ENCODE results near the gene GABRR2.

The GABRR2 gene

DNA sequence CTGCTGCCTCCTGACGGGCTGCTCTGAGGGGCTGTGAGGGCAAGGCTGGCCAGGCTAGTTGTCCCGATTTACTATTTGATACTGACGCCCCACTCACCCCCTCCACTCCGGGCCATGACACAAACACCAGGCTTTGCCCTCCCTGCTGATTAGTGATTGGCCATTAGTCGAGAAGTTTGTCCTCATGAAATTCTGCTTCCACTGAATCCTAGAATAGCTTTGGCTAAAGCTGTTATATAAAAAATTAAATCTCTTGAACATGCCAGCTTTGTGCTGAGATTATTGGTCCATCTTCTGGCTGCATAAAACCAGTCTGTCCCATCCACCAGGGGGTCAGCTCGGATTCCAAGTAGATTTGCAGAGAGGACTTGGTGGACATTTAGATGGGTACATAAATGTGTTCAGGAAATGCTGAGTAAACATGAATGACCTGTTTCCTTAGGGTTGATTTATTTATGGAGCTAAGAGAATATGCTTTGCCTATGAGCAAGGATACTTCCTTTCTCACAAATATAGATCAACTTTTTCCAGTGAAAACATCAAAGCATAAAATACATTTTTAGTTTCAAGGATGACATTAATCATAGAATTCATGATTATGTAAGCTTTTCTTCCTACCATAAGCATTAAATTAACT lies at the start of gene GABRR2:
TSS of gene GABRR2 (minus strand) at position 51 of the 637 bp plus-strand sequence. CDS start 134 bp downstream, outside the sequence.
- no peak for DNase-seq

DNA sequence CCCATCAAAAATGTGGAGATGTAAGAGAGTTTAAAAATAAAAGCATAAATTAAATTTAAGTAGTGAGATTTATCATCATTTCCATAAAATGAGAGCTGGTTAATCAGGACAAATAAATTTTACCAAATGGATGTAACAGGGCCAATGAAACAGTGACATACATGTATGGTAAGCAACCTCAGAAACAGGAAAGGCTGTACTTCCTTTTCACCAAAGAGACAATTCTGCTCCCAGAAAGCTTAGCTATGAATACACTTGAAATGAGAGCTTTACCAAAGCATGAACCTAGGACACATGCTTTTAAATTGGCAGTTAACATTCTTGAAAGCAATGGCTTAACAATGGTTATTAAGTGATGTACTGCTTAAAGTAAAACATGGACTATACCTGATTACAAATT lies 49.5 kb upstream of the GABRR2 start:
- no peak for DNase-seq

DNA sequence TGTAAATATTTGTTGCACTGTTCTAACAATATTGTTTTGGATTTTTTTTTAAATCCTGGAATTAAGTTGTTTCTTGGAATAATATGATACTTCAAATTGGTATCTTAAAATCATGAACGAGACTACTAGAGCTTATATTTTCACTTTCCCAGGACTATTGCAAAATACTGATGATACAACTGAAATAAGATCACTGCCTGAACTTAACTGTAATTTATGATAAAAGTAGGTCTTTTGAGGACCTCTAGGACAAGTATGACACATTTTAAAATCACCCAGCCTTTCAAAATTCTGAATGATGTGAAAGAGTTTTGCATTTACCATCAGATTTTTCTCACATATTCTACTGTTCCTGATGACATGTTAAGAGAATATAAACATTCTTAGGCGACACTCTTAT lies 46.1 kb upstream of the GABRR2 start:
- no peak for DNase-seq

DNA sequence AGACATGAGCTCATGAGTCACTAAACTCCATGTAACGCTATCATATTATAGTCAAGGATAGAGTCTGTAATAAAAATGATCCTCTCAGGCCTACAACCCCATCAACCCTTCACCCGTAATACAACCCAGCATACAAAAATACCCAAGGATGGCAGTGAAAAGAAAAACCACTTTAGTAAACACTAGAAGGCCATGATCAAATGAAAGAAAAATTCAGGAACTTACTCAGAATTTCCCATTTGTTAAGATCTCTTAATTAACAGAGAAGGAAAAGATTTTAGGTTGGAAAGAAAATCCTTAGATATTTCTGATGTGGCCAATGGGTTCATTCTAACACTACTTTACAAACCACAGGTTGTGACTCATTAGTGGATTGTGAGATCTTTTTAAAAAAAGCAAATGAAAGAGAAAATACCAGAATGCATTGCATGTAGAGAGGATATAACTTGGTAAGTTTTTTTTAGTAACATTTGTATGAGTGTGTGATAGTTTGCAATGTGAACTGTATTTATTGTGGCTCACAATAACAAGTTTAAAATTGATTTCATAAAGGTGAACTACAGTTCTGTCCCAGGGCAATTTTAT lies 45.4 kb upstream of the GABRR2 start:
- no peak for DNase-seq

DNA sequence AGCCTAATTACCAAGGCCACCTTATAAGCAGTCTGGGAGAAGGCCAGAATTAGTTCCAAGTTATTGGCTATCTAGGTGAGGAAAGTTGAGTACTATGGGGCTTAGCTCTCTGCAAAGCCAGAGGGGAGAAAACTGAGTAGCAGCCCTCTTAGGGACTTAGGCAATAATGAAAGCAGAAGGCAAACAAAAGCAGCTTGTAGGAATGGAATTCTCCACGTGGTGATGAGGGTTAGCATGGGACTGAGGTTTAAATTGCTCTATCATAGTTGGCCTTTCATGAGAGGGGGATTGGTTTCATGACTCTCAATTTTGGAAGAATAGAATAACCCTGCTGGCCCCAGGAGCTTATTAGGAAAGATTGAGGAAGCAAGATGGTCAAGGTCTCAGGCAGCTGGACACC lies 44.5 kb upstream of the GABRR2 start:
- no peak for DNase-seq

DNA sequence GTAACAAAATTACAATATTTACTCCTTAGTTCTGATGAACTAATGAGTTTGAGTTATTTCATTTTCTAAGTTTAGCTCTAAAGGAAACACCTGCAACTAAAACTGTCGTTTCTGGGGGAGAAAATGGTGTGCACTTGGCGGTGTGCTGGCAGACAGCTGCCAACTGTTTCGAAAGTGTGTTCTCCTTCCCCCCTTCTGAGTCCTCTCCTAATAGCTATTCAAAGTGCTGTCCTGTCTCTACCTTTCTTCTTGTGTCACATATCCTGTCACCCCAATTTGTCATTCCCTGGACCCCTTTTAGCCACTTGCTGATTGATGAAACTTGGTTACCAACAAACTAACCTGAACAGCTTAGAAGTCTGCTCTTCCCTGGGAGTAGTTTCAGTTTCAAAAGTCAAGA lies 42.3 kb upstream of the GABRR2 start:
- peak; percentile 45 for DNase-seq

DNA sequence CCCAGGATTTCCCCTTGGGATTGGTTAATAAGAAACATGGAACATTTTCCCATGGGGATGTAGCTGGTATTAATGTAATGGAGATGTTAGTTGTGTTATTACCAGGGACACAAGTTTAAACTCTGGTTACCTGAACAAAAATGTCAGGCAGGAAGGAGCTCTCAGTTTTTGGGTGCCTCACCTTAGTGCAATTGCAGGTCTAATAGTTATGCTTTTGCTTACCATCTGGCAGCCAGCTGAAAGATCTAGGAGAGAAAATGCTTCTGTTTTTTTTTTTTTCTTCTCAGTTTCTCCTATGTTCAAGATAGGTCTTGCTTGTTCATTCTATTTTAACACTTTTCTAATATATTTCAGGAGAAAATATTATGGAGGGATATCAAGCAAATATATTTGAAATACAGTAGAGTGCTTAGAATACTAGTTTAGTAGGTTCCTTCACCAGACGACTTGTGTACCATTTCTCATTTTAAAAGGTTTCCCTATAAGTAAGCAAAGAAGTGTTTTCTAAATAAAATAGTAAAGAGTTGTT lies 41.6 kb upstream of the GABRR2 start:
- peak; percentile 25 for DNase-seq

DNA sequence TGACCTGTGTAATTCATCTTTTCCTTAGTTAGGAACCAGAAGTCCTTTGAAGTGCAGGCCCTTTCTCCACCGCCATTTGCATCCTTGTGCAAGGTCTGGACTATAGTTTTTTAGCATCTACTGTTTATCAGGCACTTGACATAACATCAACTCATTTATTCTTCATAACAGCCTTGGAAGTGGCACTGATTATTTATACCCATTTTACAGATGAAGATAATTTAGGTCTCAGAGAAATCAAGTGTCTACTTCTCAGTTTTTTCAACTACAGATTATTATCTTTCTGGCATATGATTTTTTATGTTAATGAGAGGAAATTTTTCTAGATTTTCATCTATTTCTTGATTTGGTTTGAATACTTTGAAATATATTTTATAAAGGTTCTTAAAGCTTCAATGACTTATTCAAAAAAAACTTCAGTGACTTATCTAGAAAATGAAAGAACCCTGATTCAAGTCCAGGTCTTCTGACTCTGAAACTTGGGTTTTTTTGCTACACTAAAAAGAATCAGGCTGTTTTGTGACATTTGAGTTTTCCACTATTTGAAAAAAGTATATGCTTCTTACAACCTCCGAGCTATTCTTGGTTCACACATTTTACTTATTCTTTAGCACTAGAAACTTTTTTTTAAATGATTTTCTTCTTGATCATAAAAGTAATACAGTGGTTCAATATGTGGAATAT lies 40.6 kb upstream of the GABRR2 start:
- no peak for DNase-seq

DNA sequence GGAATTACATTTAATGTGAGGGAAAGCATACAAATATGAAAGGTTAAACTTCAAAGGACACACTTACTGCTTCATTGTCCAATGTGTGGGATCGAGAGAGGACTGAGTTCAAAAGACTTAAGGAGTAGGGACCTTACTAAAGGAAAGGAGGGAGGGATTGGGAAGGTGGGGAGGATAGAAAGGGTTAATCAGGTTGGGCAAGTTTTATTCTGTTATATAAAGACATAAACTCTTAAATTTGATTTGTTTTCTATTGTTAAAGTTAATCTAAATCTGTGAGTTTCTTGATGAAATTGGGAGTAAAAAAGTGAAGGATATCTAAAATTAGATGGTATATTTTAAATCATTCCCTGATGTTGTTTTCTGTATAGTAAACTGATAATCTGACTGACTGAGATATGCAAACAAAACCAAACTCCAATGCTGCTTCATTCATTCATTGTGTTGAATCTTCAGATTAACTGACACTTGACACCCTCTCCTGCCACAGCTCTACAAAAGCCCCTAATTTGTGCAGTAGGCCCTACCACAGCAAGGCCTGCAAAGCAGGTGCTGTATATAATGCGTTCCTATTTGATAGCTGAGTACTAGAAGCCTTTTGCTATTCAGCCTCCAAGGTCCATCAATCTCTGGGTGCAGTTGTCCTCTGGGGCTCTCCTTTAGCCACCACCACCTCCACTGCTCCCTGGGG lies 38.7 kb upstream of the GABRR2 start:
- DNase-seq = no peak

DNA sequence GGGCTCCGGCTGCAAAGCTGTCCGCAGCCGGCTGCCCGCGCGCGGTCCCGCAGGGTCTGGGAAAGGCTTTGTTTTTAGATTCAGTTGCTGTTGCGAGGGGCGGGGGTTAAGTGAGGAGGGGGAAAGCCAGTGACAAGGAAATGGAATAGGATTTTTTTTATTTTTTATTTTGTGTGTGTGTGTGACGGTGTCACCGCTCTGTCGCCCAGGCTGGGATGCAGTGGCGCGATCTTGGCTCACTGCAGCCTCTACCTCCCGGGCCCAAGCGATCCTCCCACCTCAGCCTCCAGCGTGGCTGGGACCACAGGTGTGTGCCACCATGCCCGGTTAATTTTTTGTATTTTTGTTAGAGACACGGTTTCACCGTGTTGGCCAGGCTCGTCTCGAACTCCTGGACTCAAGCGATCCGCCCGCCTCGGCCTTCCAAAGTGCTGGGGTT lies 38.0 kb upstream of the GABRR2 start:
- DNase-seq = no peak

DNA sequence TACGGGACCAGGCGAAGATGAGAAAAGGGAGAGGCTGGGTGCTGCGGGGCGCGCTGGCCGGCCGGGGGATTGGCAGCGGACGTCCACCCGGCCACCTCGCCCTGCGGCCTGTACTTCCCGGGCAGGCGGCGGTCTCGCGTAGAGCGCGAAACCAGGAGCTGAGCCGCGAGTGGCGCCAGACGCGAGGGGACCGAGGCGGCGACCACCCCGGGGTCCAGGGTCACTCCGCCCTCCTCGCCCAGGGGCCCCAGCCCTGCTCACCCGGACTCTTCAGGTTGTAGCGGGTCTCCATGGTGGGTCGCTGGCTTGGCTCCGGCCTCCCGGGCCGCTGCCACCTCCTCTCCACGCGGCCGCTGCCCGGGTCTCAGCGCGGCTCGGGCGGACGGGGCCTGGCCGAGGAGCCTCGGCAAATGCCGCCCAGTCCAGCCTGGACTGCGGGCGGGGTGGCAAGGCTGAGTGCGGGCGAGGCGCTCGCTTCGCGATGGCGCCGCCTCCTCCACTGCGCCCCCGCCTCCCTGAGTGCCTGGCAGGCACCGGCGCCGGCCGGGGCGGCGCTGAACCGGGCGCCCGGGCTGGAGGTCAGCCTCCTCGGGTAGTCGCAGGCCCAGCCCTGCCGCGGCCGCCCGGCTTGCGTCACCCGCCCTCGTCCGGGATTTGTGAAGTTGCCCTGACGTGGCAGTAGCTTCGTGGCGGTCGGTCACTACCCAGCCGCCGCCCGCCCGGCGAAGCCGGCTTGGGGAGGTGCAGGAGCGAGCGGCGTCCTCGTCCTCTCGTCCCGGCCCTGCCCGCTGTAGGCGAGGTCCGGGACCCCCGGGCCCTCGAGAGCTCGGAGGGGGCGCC lies 37.4 kb upstream of the GABRR2 start, which contains the start of gene UBE2J1:
TSS of gene UBE2J1 (minus strand) at position 445 of the 840 bp plus-strand sequence. CDS start at position 292, 153 bp downstream.
- peak; percentile 90 for DNase-seq

DNA sequence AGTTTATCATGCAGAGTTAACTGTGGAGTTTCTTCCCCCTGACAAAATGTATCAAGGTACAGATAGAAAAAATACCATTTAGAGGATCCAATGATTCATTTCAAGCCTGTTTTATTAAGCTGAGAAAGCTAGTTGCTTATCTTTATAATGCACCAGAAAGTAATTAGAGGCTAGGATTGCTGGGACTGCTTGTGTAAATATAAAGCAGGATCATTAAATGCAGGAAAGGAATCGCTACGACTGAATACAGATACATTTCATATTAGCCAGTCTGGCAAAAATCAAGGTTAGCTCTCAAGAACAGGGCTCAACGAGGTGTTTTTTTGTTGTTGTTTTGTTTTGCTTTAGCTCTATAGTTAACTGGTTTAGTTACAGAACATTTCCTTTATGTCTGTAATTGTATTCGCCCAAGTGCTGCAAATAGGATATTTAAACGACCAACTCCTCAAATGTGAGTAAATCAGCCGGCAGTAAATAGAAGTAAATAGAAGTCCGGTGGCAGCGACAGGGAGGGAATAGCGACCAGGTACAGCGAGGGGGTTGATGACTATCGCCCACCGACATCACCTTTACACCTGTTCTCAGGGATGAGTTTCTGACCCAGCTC lies 36.7 kb upstream of the GABRR2 start:
- DNase-seq = peak; percentile 31

DNA sequence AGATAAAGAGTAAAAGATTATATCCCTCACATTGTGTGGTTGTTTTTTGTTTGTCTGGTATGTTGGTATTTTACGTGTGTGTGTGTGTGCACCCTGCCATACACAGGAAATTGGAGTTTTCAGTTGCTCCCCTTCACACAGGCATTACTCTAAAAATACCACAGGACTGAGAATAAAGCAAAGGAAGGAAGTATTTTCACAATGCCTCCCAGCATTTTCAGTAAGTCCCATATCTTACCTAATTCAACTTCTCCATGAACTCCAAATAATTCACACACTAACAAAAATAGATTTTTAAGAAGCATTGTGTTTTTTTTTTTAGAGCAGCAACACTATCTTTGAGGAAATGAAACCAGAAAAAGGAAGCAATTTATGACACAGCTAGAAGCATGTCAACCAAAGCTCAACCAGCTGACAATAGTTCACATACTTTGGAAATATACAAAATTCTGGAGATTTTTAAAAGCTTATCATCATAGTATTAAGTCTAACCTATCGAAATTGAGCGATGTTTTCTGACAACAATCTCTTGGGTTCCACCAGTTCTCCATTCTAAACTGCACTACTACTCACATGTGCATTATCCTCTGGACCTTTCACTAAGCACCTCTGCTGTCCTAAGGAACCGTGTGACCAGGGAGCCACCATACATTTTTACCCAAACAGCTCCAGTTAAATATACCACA lies 35.3 kb upstream of the GABRR2 start:
- DNase-seq = peak; percentile 58

DNA sequence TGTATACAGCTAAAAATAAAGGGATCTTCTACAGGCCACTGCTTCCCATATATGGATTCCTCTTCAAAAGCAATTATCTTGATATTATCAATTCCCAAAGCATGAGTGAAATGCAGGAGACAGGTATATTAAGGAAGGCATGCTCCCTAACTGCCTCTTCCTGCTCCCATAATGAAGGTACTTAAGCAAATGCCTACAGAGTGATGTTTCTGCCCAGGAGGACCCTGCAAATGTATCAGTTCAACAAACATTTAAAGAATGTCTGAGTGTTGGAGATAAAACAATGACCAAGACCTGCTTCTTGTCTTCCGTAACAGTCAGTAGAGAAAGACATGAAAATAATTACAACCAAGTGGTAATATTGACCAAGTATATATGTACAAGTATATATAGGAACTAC lies 33.3 kb upstream of the GABRR2 start:
- DNase-seq = no peak

DNA sequence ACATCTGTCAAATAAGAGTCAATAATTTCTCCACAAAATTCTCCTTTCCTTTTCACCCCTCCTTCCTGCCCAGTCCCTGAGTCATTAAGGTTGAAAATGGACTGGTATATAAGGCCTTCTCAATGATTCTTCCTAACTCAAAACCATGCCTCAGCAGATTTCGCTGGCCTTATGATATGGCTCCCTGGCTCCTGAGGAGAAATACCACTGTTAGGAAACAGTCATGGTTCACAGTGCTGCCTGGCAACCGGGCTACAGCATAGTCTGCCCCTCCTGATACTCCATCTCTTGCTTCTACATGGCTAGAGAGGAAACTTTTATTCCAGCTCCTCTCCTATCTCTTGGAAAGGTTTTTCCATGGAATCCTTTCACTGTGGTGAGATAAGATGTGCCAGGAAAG lies 32.7 kb upstream of the GABRR2 start:
- no peak for DNase-seq

DNA sequence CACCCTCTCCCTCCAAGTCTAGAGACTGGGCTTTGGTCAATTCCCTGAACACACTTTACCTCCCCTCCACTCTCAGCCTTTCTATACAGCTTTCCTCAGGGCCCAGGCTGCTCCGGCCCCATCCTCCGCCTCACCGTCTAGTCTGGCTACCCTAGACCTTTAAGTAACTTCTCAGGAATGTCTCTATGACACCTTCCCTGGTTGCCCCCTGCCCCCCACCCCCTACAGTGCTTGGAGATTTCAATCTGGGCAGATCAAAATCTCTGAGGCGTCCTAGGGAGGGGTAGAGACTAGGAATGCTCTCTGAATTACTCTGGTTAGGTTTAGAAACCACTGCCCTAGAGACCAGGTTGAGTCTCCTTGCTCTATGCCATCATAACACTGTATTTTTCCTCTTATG lies 31.3 kb upstream of the GABRR2 start:
- no peak for DNase-seq

DNA sequence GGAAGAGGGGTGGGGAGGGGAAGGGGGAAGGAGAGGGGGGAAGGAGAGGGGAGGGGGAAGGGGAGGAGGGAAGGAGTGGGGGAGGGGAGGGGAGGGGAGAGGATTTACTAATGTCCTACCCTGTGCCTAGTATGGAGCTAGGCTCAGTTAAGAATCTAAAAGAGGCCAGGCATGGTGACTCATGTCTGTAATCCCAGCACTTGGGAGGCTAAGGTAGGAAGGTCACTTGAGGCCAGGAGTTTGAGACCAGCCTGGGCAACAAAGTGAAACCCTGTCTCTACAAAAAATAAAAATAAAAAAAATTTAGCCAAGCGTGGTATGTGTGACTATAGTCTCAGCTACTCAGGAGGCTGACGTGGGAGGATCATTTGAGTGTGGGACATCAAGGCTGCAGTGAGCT lies 24.5 kb upstream of the GABRR2 start:
- DNase-seq = no peak

DNA sequence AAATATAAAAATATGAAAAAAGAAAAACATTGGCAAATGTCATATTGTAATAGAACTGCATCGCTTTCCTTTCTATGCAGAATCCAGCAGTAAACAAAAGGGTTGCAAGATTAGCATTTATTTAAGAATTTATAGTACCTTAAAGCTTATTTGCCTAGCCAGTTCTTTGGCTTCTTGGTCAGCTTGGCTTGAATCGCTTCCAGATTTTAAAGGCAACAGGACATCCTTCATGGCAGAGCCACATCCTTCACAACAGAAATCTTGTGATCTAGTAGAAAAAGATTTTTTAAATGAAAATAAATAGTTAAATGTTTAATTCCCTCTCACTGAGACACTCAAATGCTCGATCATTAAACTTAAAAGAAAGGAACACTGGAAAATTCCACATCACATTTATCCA lies 20.1 kb upstream of the GABRR2 start:
- no peak for DNase-seq

DNA sequence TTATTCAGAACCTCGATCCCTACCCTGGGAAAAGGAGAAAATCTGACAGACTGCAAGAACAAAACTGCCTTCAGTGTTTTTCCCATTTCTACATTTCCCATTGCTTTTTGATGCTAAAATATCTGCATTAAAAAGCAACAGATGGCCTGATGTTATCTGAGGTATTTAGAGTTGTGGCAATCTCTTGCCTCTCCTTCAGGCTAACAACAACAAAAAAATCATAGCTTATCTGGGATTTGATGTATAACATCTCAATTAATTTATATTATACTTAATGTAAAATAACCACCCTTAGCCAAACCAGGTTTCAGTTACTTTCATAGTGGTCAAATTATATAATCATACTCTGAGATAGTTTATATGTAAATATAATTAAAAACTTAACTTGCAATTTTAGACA lies 15.8 kb upstream of the GABRR2 start:
- no peak for DNase-seq

DNA sequence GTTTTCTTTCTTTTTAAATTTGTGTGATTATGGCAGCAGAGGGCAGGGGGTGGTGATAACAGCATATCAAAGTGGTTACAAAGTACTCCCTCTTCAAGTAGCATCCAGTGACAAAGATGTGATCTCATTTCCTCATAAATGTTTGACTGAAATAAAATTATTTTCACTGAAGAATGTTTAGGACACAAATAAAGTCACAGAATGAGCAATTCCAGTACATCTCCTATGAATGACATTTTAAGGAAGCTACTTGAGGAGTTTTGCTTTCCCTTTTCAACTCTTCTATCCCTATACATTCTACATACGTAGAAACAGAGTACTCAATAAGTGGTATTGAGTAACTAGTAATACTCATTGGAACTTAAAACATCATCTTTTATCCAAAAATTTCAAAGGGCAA lies 13.9 kb upstream of the GABRR2 start:
- no peak for DNase-seq

DNA sequence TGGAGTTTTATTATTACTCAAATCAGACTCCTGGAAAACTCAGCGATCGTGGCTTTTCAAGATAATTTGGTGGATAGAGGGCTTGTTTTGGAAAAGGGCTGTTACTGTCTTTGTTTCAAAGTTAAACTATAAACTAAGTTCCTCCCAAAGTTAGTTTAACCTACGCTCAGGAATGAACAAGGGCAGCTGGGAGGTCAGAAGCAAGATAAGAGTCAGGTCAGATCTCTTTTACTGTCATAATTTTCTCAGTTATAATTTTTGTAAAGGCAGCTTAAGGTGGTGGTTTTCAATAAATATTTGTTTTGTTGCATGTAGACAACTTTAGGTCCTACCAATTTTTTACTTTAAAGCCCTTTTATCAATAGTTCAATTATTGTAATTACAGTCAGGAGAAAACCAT lies 9.2 kb upstream of the GABRR2 start:
- no peak for DNase-seq
